IMR-90 (cell line): ENCODE data around the gene CNKSR2. TPM values are rescaled to one million over a fixed set of nuclear protein-coding genes. Genes with fewer than 3 reads are reported as not detected.

ENCODE experiments used
- ATAC-seq: fragments of 200-7000 bp; cut with Tn5 transposase; 2 replicates; pipeline ENCODE4 v1.9.1; 2020; ENCODE audit warnings: low read depth, mild to moderate bottlenecking, moderate library complexity
- BruUV-seq: library from RNA; stranded (reverse); fragments of 400-500 nt; replicated peaks from 2 replicates; lab custom pipeline; 2021; lab: Mats Ljungman, UMichigan
- CTCF ChIA-PET: fragments of 300-600 bp; formaldehyde crosslinking; extraction: SDS; loops from one replicate; lab custom pipeline; 2021; ENCODE audit warnings: antibody characterized with exemption; lab: Yijun Ruan, JAX
- POLR2A ChIA-PET: fragments of 300-600 bp; sonication (Branson Sonifier 250); formaldehyde crosslinking; loops from one replicate; lab custom pipeline; 2022; ENCODE audit warnings: antibody characterized with exemption; ENCODE audit not compliant: unreplicated experiment; lab: Charles Lee
- DNase-seq: peaks from one replicate; pipeline ENCODE4 v3.0.0; 2013
- H2AFZ ChIP-seq: replicated peaks from 2 replicates; pipeline ENCODE3; 2013; ENCODE audit warnings: low read length, mild to moderate bottlenecking; ENCODE audit not compliant: poor library complexity
- H2AK5ac ChIP-seq: 2 replicates; pipeline ENCODE4 v1.6.1; 2013; ENCODE audit warnings: low read depth, low read length, inconsistent platforms
- H2AK9ac ChIP-seq: replicated peaks from 2 replicates; pipeline ENCODE3; 2013; ENCODE audit warnings: mild to moderate bottlenecking, low read depth, low read length, moderate library complexity; ENCODE audit not compliant: poor library complexity
- H2BK120ac ChIP-seq: 2 replicates; pipeline ENCODE4 v1.6.1; 2013; ENCODE audit warnings: low read depth, low read length, inconsistent platforms
- H2BK15ac ChIP-seq: 3 replicates; pipeline ENCODE4 v1.6.1; 2013; ENCODE audit warnings: low read depth, low read length, inconsistent platforms
- H2BK20ac ChIP-seq: 2 replicates; pipeline ENCODE4 v1.6.1; 2013; ENCODE audit warnings: low read depth, mild to moderate bottlenecking, inconsistent platforms, low read length, moderate library complexity
- H2BK5ac ChIP-seq: 2 replicates; pipeline ENCODE4 v1.6.1; 2013; ENCODE audit warnings: mild to moderate bottlenecking, low read depth, low read length, inconsistent platforms; ENCODE audit not compliant: poor library complexity, severe bottlenecking
- H3K14ac ChIP-seq: replicated peaks from 2 replicates; pipeline ENCODE4 v1.6.1; 2013; ENCODE audit warnings: low read depth, low read length, inconsistent platforms
- H3K18ac ChIP-seq: 2 replicates; pipeline ENCODE4 v1.6.1; 2013; ENCODE audit warnings: low read depth, low read length, control low read depth
- H3K23ac ChIP-seq: 2 replicates; pipeline ENCODE4 v1.6.1; 2013; ENCODE audit warnings: low read depth, low read length, inconsistent platforms
- H3K27ac ChIP-seq: 2 replicates; pipeline ENCODE4 v1.5.1; 2013; ENCODE audit warnings: mild to moderate bottlenecking, control low read depth, low read length; ENCODE audit not compliant: insufficient read depth
- H3K27me3 ChIP-seq: 2 replicates; pipeline ENCODE4 v1.6.1; 2013; ENCODE audit warnings: low read length; ENCODE audit not compliant: control insufficient read depth, insufficient read depth
- H3K36me3 ChIP-seq: 2 replicates; pipeline ENCODE4 v1.6.1; 2013; ENCODE audit warnings: low read length, mixed read lengths; ENCODE audit not compliant: control insufficient read depth, insufficient read depth
- H3K4ac ChIP-seq: 2 replicates; pipeline ENCODE4 v1.6.1; 2013; ENCODE audit warnings: low read depth, low read length, inconsistent platforms
- H3K4me1 ChIP-seq: 2 replicates; pipeline ENCODE4 v1.6.1; 2013; ENCODE audit warnings: low read length, mixed read lengths; ENCODE audit not compliant: control insufficient read depth, insufficient read depth
- H3K4me2 ChIP-seq: 2 replicates; pipeline ENCODE4 v1.6.1; 2013; ENCODE audit warnings: low read depth, mild to moderate bottlenecking, control low read depth, low read length, moderate library complexity
- H3K4me3 ChIP-seq: 2 replicates; pipeline ENCODE4 v1.5.1; 2013; ENCODE audit warnings: low read depth, mild to moderate bottlenecking, control low read depth, low read length, moderate library complexity; ENCODE audit not compliant: insufficient read depth
- H3K56ac ChIP-seq: 2 replicates; pipeline ENCODE4 v1.6.1; 2013; ENCODE audit warnings: low read length, inconsistent platforms; ENCODE audit not compliant: insufficient read depth; ENCODE audit errors: extremely low read depth
- H3K79me1 ChIP-seq, 2 experiments: 2 replicates each; pipeline ENCODE4 v1.6.1; 2013; ENCODE audit warnings: low read length in 2 of 2, inconsistent platforms in 1 of 2, low read depth in 1 of 2
- H3K9ac ChIP-seq: 2 replicates; pipeline ENCODE4 v1.6.1; 2013; ENCODE audit warnings: low read depth, low read length, control low read depth
- H3K9me1 ChIP-seq: 2 replicates; pipeline ENCODE4 v1.6.1; 2013; ENCODE audit warnings: low read length, inconsistent platforms; ENCODE audit not compliant: insufficient read depth
- H3K9me3 ChIP-seq: 2 replicates; pipeline ENCODE4 v1.6.1; 2013; ENCODE audit warnings: low read length; ENCODE audit not compliant: control insufficient read depth, insufficient read depth
- H4K20me1 ChIP-seq: 2 replicates; pipeline ENCODE4 v1.6.1; 2013; ENCODE audit warnings: low read length, inconsistent platforms; ENCODE audit not compliant: insufficient read depth
- H4K5ac ChIP-seq: 2 replicates; pipeline ENCODE4 v1.6.1; 2013; ENCODE audit warnings: mild to moderate bottlenecking, low read depth, low read length, control low read depth
- H4K8ac ChIP-seq, 2 experiments: 2 replicates each; pipeline ENCODE4 v1.6.1; 2013; ENCODE audit warnings: low read depth in 2 of 2, low read length in 2 of 2, control low read depth in 1 of 2, inconsistent platforms in 1 of 2
- H4K91ac ChIP-seq: 2 replicates; pipeline ENCODE4 v1.6.1; 2013; ENCODE audit warnings: low read depth, low read length, inconsistent platforms; ENCODE audit not compliant: insufficient read depth
- BHLHE40 ChIP-seq: fragments of 150-350 bp; IDR thresholded peaks from 2 replicates; pipeline ENCODE4 v1.6.1; 2016; ENCODE audit warnings: mild to moderate bottlenecking, low read depth, low read length
- CTCF ChIP-seq: conservative IDR thresholded peaks from 2 replicates; pipeline ENCODE4 v1.5.1; 2012; ENCODE audit warnings: mild to moderate bottlenecking, low read depth, low read length, improper control_type of control experiment
- MAFK ChIP-seq: IDR thresholded peaks from 2 replicates; pipeline ENCODE4 v1.6.1; 2012; ENCODE audit warnings: low read depth, low read length, improper control_type of control experiment
- NFE2L2 ChIP-seq: fragments of 150-350 bp; IDR thresholded peaks from 2 replicates; pipeline ENCODE4 v1.6.1; 2016; ENCODE audit warnings: low read depth, mild to moderate bottlenecking, low read length
- RAD21 ChIP-seq: IDR thresholded peaks from 2 replicates; pipeline ENCODE4 v1.6.1; 2012; ENCODE audit warnings: low read length, improper control_type of control experiment
- SMC3 ChIP-seq: fragments of 150-350 bp; IDR thresholded peaks from 2 replicates; pipeline ENCODE4 v1.6.1; 2016; ENCODE audit warnings: low read depth, mild to moderate bottlenecking, antibody characterized with exemption, low read length, moderate library complexity
- WGBS, 2 experiments: methylation state at CpG; one replicate each; pipeline versions ENCODE4 v1.1.5 to v1.1.7; 2013; ENCODE audit warnings: missing lambda C conversion rate in 2 of 2; ENCODE audit not compliant: insufficient read length in 1 of 2; ENCODE audit errors: extremely low coverage in 2 of 2; 5-methylcytosine and 5-hydroxymethylcytosine counted together
- dilution Hi-C: fragments of 300-500 bp; cut with HindIII; formaldehyde crosslinking; loops from one replicate; pipeline ENCODE4 v1.14.3; 2018; ENCODE audit warnings: low sequenced_read_pairs; ENCODE audit not compliant: unreplicated experiment
- in situ Hi-C: fragments of 300-500 bp; cut with MboI; formaldehyde crosslinking; loops from 3 replicates; pipeline ENCODE4 v1.14.3; 2019; ENCODE audit warnings: low sequenced_read_pairs, inconsistent platforms, mixed read lengths
- intact Hi-C: fragments of 100-400 bp; cut with micrococcal nuclease; formaldehyde crosslinking; loops from 2 replicates; pipeline ENCODE4 v1.10.0; 2022
- polyA plus RNA-seq, 3 experiments: library from polyadenylated mRNA; depleted of rRNA; stranded (reverse); fragments of >200 nt; gene quantifications; 2 replicates each; pipeline ENCODE4 v1.2.3, GENCODE V29; 2012; ENCODE audit warnings: low replicate concordance in 1 of 3
- total RNA-seq: library from RNA; depleted of rRNA; stranded (reverse); fragments of >200 nt; gene quantifications from 2 replicates; pipeline ENCODE4 v1.2.3, GENCODE V29; 2012

CNKSR2 gene
- total and polyA plus RNA-seq, 2 of the 4 experiments (the other 2 are of a cell fraction), result 0.14 to 0.90 TPM

GRCh38 chrX:21479695-21480270, 105.6 kb downstream of the CNKSR2 start:
- Histone ChIP-seq H3K4me3 (no peak overlapping the region), H3K36me3 (no peaks in the 10 kb centered on the region), H2BK15ac (no peak overlapping the region), H3K27me3 (no peaks in the 10 kb centered on the region), H2BK120ac (no peak overlapping the region), H3K9ac (no peak overlapping the region), H3K9me1 (no peaks in the 10 kb centered on the region), H2AK5ac (no peak overlapping the region), H3K23ac (no peak overlapping the region), H3K4me2 (no peak overlapping the region), H2BK20ac (no peak overlapping the region), H4K20me1 (no peaks in the 10 kb centered on the region), H3K56ac (no peak overlapping the region), H3K18ac (no peak overlapping the region), H2AFZ (peak overlapping the region; percentile 62), H3K4me1 (no peaks in the 10 kb centered on the region), H4K91ac (no peak overlapping the region), H3K4ac (no peak overlapping the region), H3K9me3 (no peaks in the 10 kb centered on the region), H2AK9ac (no peak overlapping the region), H2BK5ac (no peak overlapping the region), H4K5ac (no peak overlapping the region), H3K14ac (no peak overlapping the region), H3K79me1 (no peaks in the 10 kb centered on the region), H3K27ac (no peak overlapping the region), H4K8ac (no peak overlapping the region)
- no CpG with 5 or more reads among the region's 2 CpGs for WGBS, 2 experiments
- ATAC-seq (peak; percentile 84), DNase-seq (peak; percentile 54)
- in situ Hi-C loops (loop anchor here (25.0 kb wide), 1 partner anchor 942 kb away; no protein-coding TSS in a partner anchor), dilution Hi-C loops (no loop called here), intact Hi-C loops (loop anchor here (1.0 to 10.0 kb wide), 2 partner anchors 265 to 949 kb away; no protein-coding TSS in a partner anchor)
- no TSS peak for BruUV-seq
- POLR2A ChIA-PET, result no interaction called here
- peak; percentile 71 for TF ChIP-seq RAD21
- TF ChIP-seq BHLHE40, result no peak
- TF ChIP-seq NFE2L2, result no peak
- TF ChIP-seq SMC3, result peak; percentile 45
- TF ChIP-seq MAFK, result no peak; the same call in 1 of the 2 replicates
- TF ChIP-seq CTCF, result peak; percentile 69
- CTCF ChIA-PET, result interaction anchor here (0.8 to 1.9 kb wide), 5 partner anchors 10 to 950 kb away, joined by 3 to 11 read pairs (median 4); no protein-coding TSS in a partner anchor
